Body of pancreas (tissue), 4 donors: ENCODE data around the gene S100A11. TPM values are rescaled to one million over a fixed set of nuclear protein-coding genes. Genes with fewer than 3 reads are reported as not detected.

Experiments used
- ATAC-seq: fragments of 150-250 bp; one replicate; pipeline ENCODE4 v1.9.1; 2016
- DNase-seq, 4 donors: peaks; one replicate each; pipeline ENCODE4 v3.0.0-alpha.2; 2019
- H3K27ac ChIP-seq, 4 donors: fragments of 200-600 bp; sonication (generic); 1 replicate in 3 of 4; 2 replicates in 1 of 4; pipeline versions ENCODE4 v1.5.1 to v1.6.1; 2016 to 2019; ENCODE audit warnings: mild to moderate bottlenecking in 1 of 4, mixed read lengths in 1 of 4, moderate library complexity in 1 of 4
- H3K27me3 ChIP-seq, 2 donors: fragments of 200-600 bp; sonication (generic); one replicate each; pipeline ENCODE4 v1.6.0; 2016; ENCODE audit warnings: mild to moderate bottlenecking in 1 of 2
- H3K36me3 ChIP-seq, 2 donors: fragments of 200-600 bp; sonication (generic); replicated peaks in 1 of 2; 2 replicates each; pipeline ENCODE4 v1.5.1; 2016; ENCODE audit warnings: low read depth in 2 of 2; ENCODE audit not compliant: insufficient read depth in 1 of 2
- H3K4me1 ChIP-seq: fragments of 200-600 bp; sonication (generic); one replicate; pipeline ENCODE4 v1.6.0; 2016
- H3K4me3 ChIP-seq, 2 donors: fragments of 200-600 bp; sonication (generic); 1 replicate in 1 of 2; 2 replicates in 1 of 2; pipeline ENCODE4 v1.5.1; 2016 to 2019
- H3K9me3 ChIP-seq, 3 donors: fragments of 200-600 bp; sonication (generic); 1 replicate in 2 of 3; 2 replicates in 1 of 3; pipeline ENCODE4 v1.5.1; 2016
- CTCF ChIP-seq, 7 experiments: fragments of 450-650 bp in 4 of 7; fragments of 200-600 bp in 3 of 7; sonication (generic) in 3 of 7; IDR thresholded peaks; one replicate each; pipeline ENCODE4 v1.5.1; 2016 to 2019; ENCODE audit warnings: antibody characterized with exemption in 7 of 7
- POLR2A ChIP-seq, 3 donors: fragments of 450-650 bp; IDR thresholded peaks; one replicate each; pipeline ENCODE4 v1.6.1; 2016; ENCODE audit warnings: antibody characterized with exemption in 3 of 3, mild to moderate bottlenecking in 2 of 3
- WGBS, 2 donors: methylation state at CpG; one replicate each; pipeline ENCODE4 v1.1.5; 2017; 5-methylcytosine and 5-hydroxymethylcytosine counted together
- intact Hi-C: fragments of 100-400 bp; cut with DNase I; formaldehyde crosslinking; loops from one replicate; pipeline ENCODE4 v1.15.1; 2023
- total RNA-seq, 2 donors: library from RNA; depleted of rRNA; stranded (reverse); fragments of >200 nt; gene quantifications; one replicate each; pipeline ENCODE4 v1.1.0, GENCODE V29; 2016

The S100A11 gene
- total RNA-seq, 2 donors from 2014 or later = 76.1 to 101 TPM

GRCh38 chr1:152001631-152002584, 34.9 kb downstream of the S100A11 start:
- intact Hi-C loops = no loop called here
- Histone ChIP-seq H3K36me3 (no peaks in the 10 kb centered on the region), H3K27me3 (no peaks in the 10 kb centered on the region), H3K9me3 (no peaks in the 10 kb centered on the region), H3K4me3 (no peak overlapping the region), H3K27ac (peak overlapping the region in 1 of 4 donors; percentile 24), H3K4me1 (no peaks in the 10 kb centered on the region)
- TF ChIP-seq CTCF (IDR thresholded peaks at IDR 0.05) (peak; percentile 73 to 97 (median 91)), POLR2A (IDR thresholded peaks at IDR 0.05) (no peak)
- peak; percentile 88 for ATAC-seq
- WGBS, 2 donors = 67 to 68% methylated on average over 4 of the region's 4 CpGs
- peak; percentile 89 to 96 (median 92) for DNase-seq

- TF ChIP-seq POLR2A (IDR thresholded peaks at IDR 0.05) = peak in 1 of 3 donors; percentile 12
- no peak for TF ChIP-seq CTCF (IDR thresholded peaks at IDR 0.05)
- Histone ChIP-seq H3K4me3 (no peak overlapping the region), H3K27me3 (no peaks in the 10 kb centered on the region), H3K9me3 (no peaks in the 10 kb centered on the region), H3K36me3 (no peaks in the 10 kb centered on the region), H3K4me1 (no peaks in the 10 kb centered on the region), H3K27ac (peak overlapping the region in 1 of 4 donors; percentile 24)
- DNase-seq (peak in 1 of 4 donors; percentile 47), ATAC-seq (no peak)
- intact Hi-C loops = no loop called here
- 51 to 56% methylated on average over 4 of the region's 4 CpGs for WGBS, 2 donors
These were observed 35.7 kb downstream of the S100A11 start for GRCh38 chr1:152000964-152001630.

GRCh38 chr1:151998611-151999362, 38.0 kb downstream of the S100A11 start:
- Histone ChIP-seq H3K4me3 (no peak overlapping the region), H3K9me3 (no peaks in the 10 kb centered on the region), H3K27ac (no peak overlapping the region), H3K36me3 (no peaks in the 10 kb centered on the region), H3K27me3 (no peaks in the 10 kb centered on the region), H3K4me1 (peaks cover 7% of the 10 kb centered on the region)
- no peak for TF ChIP-seq POLR2A (IDR thresholded peaks at IDR 0.05)
- no peak for TF ChIP-seq CTCF (IDR thresholded peaks at IDR 0.05)
- no peak for DNase-seq
- intact Hi-C loops = loop anchor here (5.0 kb wide), 1 partner anchor 61 kb away; no protein-coding TSS in a partner anchor
- no peak for ATAC-seq

GRCh38 chr1:151997284-151997570, 39.6 kb downstream of the S100A11 start:
- DNase-seq (no peak), ATAC-seq (no peak)
- intact Hi-C loops = loop anchor here (5.0 kb wide), 1 partner anchor 60 kb away; no protein-coding TSS in a partner anchor
- Histone ChIP-seq H3K4me1 (peaks cover 21% of the 10 kb centered on the region), H3K36me3 (no peaks in the 10 kb centered on the region), H3K9me3 (no peaks in the 10 kb centered on the region), H3K4me3 (no peak overlapping the region), H3K27me3 (no peaks in the 10 kb centered on the region), H3K27ac (no peak overlapping the region)
- WGBS, 2 donors = 79 to 94% methylated on average over 1 of the region's 1 CpG
- TF ChIP-seq POLR2A (IDR thresholded peaks at IDR 0.05) (no peak), CTCF (IDR thresholded peaks at IDR 0.05) (no peak)
